Erythroblast (primary cell): ENCODE data around the gene NPLOC4.

Experiments
- GATA1 ChIP-seq: IDR thresholded peaks from 2 replicates; pipeline ENCODE4 v1.6.1; 2011; ENCODE audit warnings: low read depth, mild to moderate bottlenecking, control low read depth, low read length, moderate library complexity
- POLR2A ChIP-seq: IDR thresholded peaks from 2 replicates; pipeline ENCODE4 v1.6.1; 2011; ENCODE audit warnings: mild to moderate bottlenecking, low read length

GRCh38 chr17:81509972-81510784 lies 126.7 kb downstream of the NPLOC4 start:
- TF ChIP-seq POLR2A, result no peak
- TF ChIP-seq GATA1, result no peak
